ENCODE results near the gene RALGAPB. TPM values are rescaled to one million over a fixed set of nuclear protein-coding genes. Genes with fewer than 3 reads are reported as not detected.
A peak's percentile ranks its signal among the peaks of the same experiment; 100 is the strongest.
"Not testable (repeated sequence)": the region's sequence is repeated elsewhere in the genome, so short reads cannot be mapped to it uniquely, and the experiment has no call there.

The RALGAPB gene
- 18.0 and 21.4 TPM in 2 replicates for total RNA-seq (2014; rRNA removed)
- polyA plus RNA-seq (2012): 8.4 TPM

- DNase-seq (ENCODE audit: low read depth): peak; percentile 96
Measured at GRCh38 chr20:38472513-38473366, at the start of gene RALGAPB. RALGAPB (plus strand) TSS chr20:38472843; CDS start chr20:38488433, 15,590 bp downstream.

- no peak for DNase-seq (ENCODE audit: low read depth)
Measured at GRCh38 chr20:38423541-38423940, 49.1 kb upstream of the RALGAPB start.

GRCh38 chr20:38424401-38424800, 48.2 kb upstream of the RALGAPB start:
- DNase-seq (ENCODE audit: low read depth): peak; percentile 15

GRCh38 chr20:38426006-38426897, 46.4 kb upstream of the RALGAPB start:
- peak; percentile 95 for DNase-seq (ENCODE audit: low read depth)

- no peak for DNase-seq (ENCODE audit: low read depth)
Measured at GRCh38 chr20:38427655-38428023, 45.0 kb upstream of the RALGAPB start.

GRCh38 chr20:38428800-38429199, 43.8 kb upstream of the RALGAPB start:
- no peak for DNase-seq (ENCODE audit: low read depth)

- no peak for DNase-seq (ENCODE audit: low read depth)
Measured at GRCh38 chr20:38429301-38429700, 43.3 kb upstream of the RALGAPB start.

GRCh38 chr20:38430679-38431325, 41.8 kb upstream of the RALGAPB start:
- no peak for DNase-seq (ENCODE audit: low read depth)

GRCh38 chr20:38432292-38432691, 40.4 kb upstream of the RALGAPB start:
- no peak for DNase-seq (ENCODE audit: low read depth)

GRCh38 chr20:38432870-38433269, 39.8 kb upstream of the RALGAPB start:
- DNase-seq (ENCODE audit: low read depth): not testable (repeated sequence)

- DNase-seq (ENCODE audit: low read depth): no peak
Measured at GRCh38 chr20:38433304-38433972, 39.2 kb upstream of the RALGAPB start.

GRCh38 chr20:38434301-38434741, 38.3 kb upstream of the RALGAPB start:
- DNase-seq (ENCODE audit: low read depth): peak; percentile 28

- peak; percentile 91 for DNase-seq (ENCODE audit: low read depth)
Measured at GRCh38 chr20:38434770-38435554, 37.7 kb upstream of the RALGAPB start, which contains the start of gene SNHG17. SNHG17 (minus strand) TSS chr20:38435328.

GRCh38 chr20:38435555-38435939, 37.1 kb upstream of the RALGAPB start:
- peak; percentile 22 for DNase-seq (ENCODE audit: low read depth)

- no peak for DNase-seq (ENCODE audit: low read depth)
Measured at GRCh38 chr20:38437796-38438195, 34.8 kb upstream of the RALGAPB start.

- not testable (repeated sequence) for DNase-seq (ENCODE audit: low read depth)
Measured at GRCh38 chr20:38441110-38441509, 31.5 kb upstream of the RALGAPB start.

GRCh38 chr20:38441916-38442315, 30.7 kb upstream of the RALGAPB start:
- no peak for DNase-seq (ENCODE audit: low read depth)

GRCh38 chr20:38445381-38445796, 27.3 kb upstream of the RALGAPB start:
- no peak for DNase-seq (ENCODE audit: low read depth)

- DNase-seq (ENCODE audit: low read depth): no peak
Measured at GRCh38 chr20:38445901-38446425, 26.7 kb upstream of the RALGAPB start.
